Measurements from ENCODE around the gene SPDYE18.
"Not testable (repeated sequence)": the region's sequence is repeated elsewhere in the genome, so short reads cannot be mapped to it uniquely, and the experiment has no call there.

DNA sequence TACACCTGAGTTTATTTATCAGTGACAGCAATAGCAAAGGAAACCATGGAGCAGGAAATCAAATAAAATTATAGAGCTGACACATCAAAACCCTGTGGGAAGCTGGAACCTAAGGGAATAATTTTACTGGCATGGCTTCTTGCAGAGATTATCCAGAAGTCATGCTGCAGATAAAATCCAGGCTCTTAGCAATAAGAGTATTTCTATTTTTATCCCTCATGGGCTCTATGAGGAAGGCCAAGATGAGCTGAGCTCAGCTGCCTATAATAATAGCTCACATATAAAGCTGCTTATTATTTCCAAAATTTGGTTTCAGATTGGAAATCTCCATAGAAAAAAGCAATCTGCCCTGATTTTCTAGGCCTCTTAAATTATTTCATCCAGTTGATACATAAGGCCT is 16.8 kb upstream of the SPDYE18 start:
- TF ChIP-seq, protein P1, sequence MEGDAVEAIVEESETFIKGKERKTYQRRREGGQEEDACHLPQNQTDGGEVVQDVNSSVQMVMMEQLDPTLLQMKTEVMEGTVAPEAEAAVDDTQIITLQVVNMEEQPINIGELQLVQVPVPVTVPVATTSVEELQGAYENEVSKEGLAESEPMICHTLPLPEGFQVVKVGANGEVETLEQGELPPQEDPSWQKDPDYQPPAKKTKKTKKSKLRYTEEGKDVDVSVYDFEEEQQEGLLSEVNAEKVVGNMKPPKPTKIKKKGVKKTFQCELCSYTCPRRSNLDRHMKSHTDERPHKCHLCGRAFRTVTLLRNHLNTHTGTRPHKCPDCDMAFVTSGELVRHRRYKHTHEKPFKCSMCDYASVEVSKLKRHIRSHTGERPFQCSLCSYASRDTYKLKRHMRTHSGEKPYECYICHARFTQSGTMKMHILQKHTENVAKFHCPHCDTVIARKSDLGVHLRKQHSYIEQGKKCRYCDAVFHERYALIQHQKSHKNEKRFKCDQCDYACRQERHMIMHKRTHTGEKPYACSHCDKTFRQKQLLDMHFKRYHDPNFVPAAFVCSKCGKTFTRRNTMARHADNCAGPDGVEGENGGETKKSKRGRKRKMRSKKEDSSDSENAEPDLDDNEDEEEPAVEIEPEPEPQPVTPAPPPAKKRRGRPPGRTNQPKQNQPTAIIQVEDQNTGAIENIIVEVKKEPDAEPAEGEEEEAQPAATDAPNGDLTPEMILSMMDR (IDR thresholded peaks at IDR 0.05; ENCODE audit: low read length): not testable (repeated sequence)
- not testable (repeated sequence) for TF ChIP-seq EZH2phosphoT487 (IDR thresholded peaks at IDR 0.05; ENCODE audit: low read length)
